ENCODE data around the gene KIAA0513.

GRCh38 chr16:85048921-85049562, 21.4 kb downstream of the KIAA0513 start:
- no peak for TF ChIP-seq CTCF (conservative IDR thresholded peaks at IDR 0.05; ENCODE audit: low read depth, low read length)
- TF ChIP-seq EZH2 (IDR thresholded peaks at IDR 0.05; ENCODE audit: borderline replicate concordance, low read depth, low read length, poor library complexity, severe bottlenecking), result no peak
